Inflammatory macrophage (primary cell): ENCODE data around the gene OR5J2.
"Not testable (repeated sequence)": the region's sequence is repeated elsewhere in the genome, so short reads cannot be mapped to it uniquely, and the experiment has no call there.

Experiments
- DNase-seq, 2 donors: peaks; one replicate each; pipeline ENCODE4 v3.0.0-alpha.2; 2020 to 2022
- total RNA-seq, 18 experiments: gene quantifications; one replicate each; lab custom pipeline; 2026; ENCODE audit warnings: mixed read lengths in 6 of 18, inconsistent platforms in 2 of 18; lab: John Stamatoyannopoulos, UW

OR5J2 gene
- 0 to 0.05 (median 0) reads per million in 18 experiments for total RNA-seq

GRCh38 chr11:56176318-56176717 is at the start of gene OR5J2:
TSS of gene OR5J2 (plus strand) at chr11:56176618. CDS start at chr11:56176618, 0 bp downstream.
- no peak for DNase-seq

GRCh38 chr11:56140151-56140661 is 36.2 kb upstream of the OR5J2 start, which contains the start of gene OR8J3:
TSS of gene OR8J3 (minus strand) at chr11:56140201. CDS start at chr11:56137718, 2,483 bp downstream.
- DNase-seq = no peak

- not testable (repeated sequence) for DNase-seq
These were observed 32.7 kb upstream of the OR5J2 start for GRCh38 chr11:56143681-56144080.

GRCh38 chr11:56151376-56151775 is 25.0 kb upstream of the OR5J2 start:
- DNase-seq = no peak

- no peak for DNase-seq
These were observed 24.1 kb upstream of the OR5J2 start for GRCh38 chr11:56152333-56152732.

- no peak for DNase-seq
These were observed 16.2 kb upstream of the OR5J2 start, which contains the start of gene OR8K5 for GRCh38 chr11:56160217-56160616. TSS of gene OR8K5 (minus strand) at chr11:56160317. CDS start at chr11:56160317, 0 bp downstream.

GRCh38 chr11:56163804-56164203 is 12.6 kb upstream of the OR5J2 start:
- no peak for DNase-seq

GRCh38 chr11:56172256-56172830 is 4.1 kb upstream of the OR5J2 start:
- DNase-seq = no peak

- DNase-seq = no peak
These were observed 7.0 kb downstream of the OR5J2 start for GRCh38 chr11:56183459-56183858.

GRCh38 chr11:56188602-56189001 is 12.2 kb downstream of the OR5J2 start:
- no peak for DNase-seq

GRCh38 chr11:56196705-56197104 is 20.3 kb downstream of the OR5J2 start:
- no peak for DNase-seq

- DNase-seq = no peak
These were observed 20.9 kb downstream of the OR5J2 start for GRCh38 chr11:56197367-56197766.

- DNase-seq = no peak
These were observed 31.4 kb downstream of the OR5J2 start for GRCh38 chr11:56207790-56208189.

GRCh38 chr11:56214537-56214936 is 38.1 kb downstream of the OR5J2 start:
- no peak for DNase-seq

- DNase-seq = not testable (repeated sequence)
These were observed 43.3 kb downstream of the OR5J2 start for GRCh38 chr11:56219735-56220134.
